Hematopoietic multipotent progenitor cell treated with erythropoietin and hydrocortisone succinate and interleukin-3 and kit ligand, for 6 days (in vitro differentiated cells): Measurements from ENCODE around the gene TYMS.

Experiments
- DNase-seq: peaks from one replicate; pipeline ENCODE4 v3.0.0-alpha.2; 2015

Gene TYMS

GRCh38 chr18:649341-649740 lies 8.1 kb upstream of the TYMS start:
- DNase-seq = no peak

- DNase-seq = peak; percentile 80
Measured at GRCh38 chr18:650428-650858, 7.0 kb upstream of the TYMS start.

- DNase-seq = no peak
Measured at GRCh38 chr18:652131-652530, 5.3 kb upstream of the TYMS start.

- no peak for DNase-seq
Measured at GRCh38 chr18:653512-653911, 3.9 kb upstream of the TYMS start.

GRCh38 chr18:654601-655000 lies 2.9 kb upstream of the TYMS start:
- DNase-seq = no peak

- DNase-seq = no peak
Measured at GRCh38 chr18:655445-655844, 2.0 kb upstream of the TYMS start.

- peak; percentile 97 for DNase-seq
Measured at GRCh38 chr18:658001-658946, 821 bp downstream of the TYMS start.

GRCh38 chr18:658947-659533 lies 1.6 kb downstream of the TYMS start:
- no peak for DNase-seq

- no peak for DNase-seq
Measured at GRCh38 chr18:659597-659996, 2.1 kb downstream of the TYMS start.

GRCh38 chr18:662197-662596 lies 4.7 kb downstream of the TYMS start:
- peak; percentile 9 for DNase-seq

- peak; percentile 61 for DNase-seq
Measured at GRCh38 chr18:666177-666576, 8.7 kb downstream of the TYMS start.

- DNase-seq = no peak
Measured at GRCh38 chr18:666628-667027, 9.2 kb downstream of the TYMS start.

- DNase-seq = no peak
Measured at GRCh38 chr18:668260-668659, 10.8 kb downstream of the TYMS start.

GRCh38 chr18:669077-669476 lies 11.6 kb downstream of the TYMS start:
- DNase-seq = no peak

GRCh38 chr18:670522-670921 lies 13.1 kb downstream of the TYMS start:
- DNase-seq = peak; percentile 45

- DNase-seq = no peak
Measured at GRCh38 chr18:671405-671804, 14.0 kb downstream of the TYMS start.

GRCh38 chr18:673317-673716 lies 15.9 kb downstream of the TYMS start:
- DNase-seq = no peak

GRCh38 chr18:673769-674168 lies 16.3 kb downstream of the TYMS start:
- DNase-seq = no peak

GRCh38 chr18:675307-675706 lies 17.9 kb downstream of the TYMS start:
- no peak for DNase-seq

GRCh38 chr18:676069-676468 lies 18.6 kb downstream of the TYMS start:
- no peak for DNase-seq

GRCh38 chr18:676736-677135 lies 19.3 kb downstream of the TYMS start:
- no peak for DNase-seq

GRCh38 chr18:677145-677544 lies 19.7 kb downstream of the TYMS start:
- no peak for DNase-seq

- DNase-seq = no peak
Measured at GRCh38 chr18:677951-678381, 20.5 kb downstream of the TYMS start.

- DNase-seq = no peak
Measured at GRCh38 chr18:678482-679182, 21.2 kb downstream of the TYMS start.
